Loucy (cell line): ENCODE results near the gene CNGA2.

Experiments
- CTCF ChIP-seq: fragments of 200-600 bp; sonication (generic); conservative IDR thresholded peaks from 2 replicates; pipeline ENCODE4 v1.5.1; 2014; ENCODE audit warnings: mild to moderate bottlenecking, antibody characterized with exemption, low read length
- EZH2phosphoT487 ChIP-seq: fragments of 200-600 bp; IDR thresholded peaks from 2 replicates; pipeline ENCODE4 v1.6.1; 2018; ENCODE audit warnings: antibody characterized with exemption, mild to moderate bottlenecking, moderate library complexity, borderline replicate concordance

- TF ChIP-seq CTCF (peak; percentile 64), EZH2phosphoT487 (no peak)
Observed at GRCh38 chrX:151713849-151714248, 20.7 kb upstream of the CNGA2 start.
